Loucy (cell line): ENCODE data around the gene KCTD4.

Experiments used
- H2AFZ ChIP-seq: fragments of 200-600 bp; sonication (generic); 2 replicates; pipeline ENCODE4 v1.6.0; 2016; ENCODE audit warnings: antibody characterized with exemption, mild to moderate bottlenecking, low read length, moderate library complexity
- H3F3A ChIP-seq: fragments of 200-600 bp; 2 replicates; pipeline ENCODE4 v1.6.0; 2016; ENCODE audit warnings: antibody characterized with exemption, low read depth, mild to moderate bottlenecking
- H3K27me3 ChIP-seq: fragments of 200-600 bp; sonication (generic); 2 replicates; pipeline ENCODE4 v1.6.1; 2014; ENCODE audit warnings: low read length, mild to moderate bottlenecking; ENCODE audit not compliant: insufficient read depth, poor library complexity, severe bottlenecking
- H3K36me3 ChIP-seq: fragments of 200-600 bp; sonication (generic); 2 replicates; pipeline ENCODE4 v1.6.1; 2016; ENCODE audit warnings: low read length; ENCODE audit not compliant: insufficient read depth
- H3K4me1 ChIP-seq: fragments of 200-600 bp; sonication (generic); 2 replicates; pipeline ENCODE4 v1.5.1; 2014; ENCODE audit warnings: low read length, mild to moderate bottlenecking; ENCODE audit not compliant: insufficient read depth, poor library complexity, severe bottlenecking
- H3K4me2 ChIP-seq: fragments of 200-600 bp; sonication (generic); 2 replicates; pipeline ENCODE4 v1.6.0; 2014; ENCODE audit warnings: antibody characterized with exemption, low read length, low read depth, mild to moderate bottlenecking; ENCODE audit not compliant: poor library complexity, severe bottlenecking
- H3K4me3 ChIP-seq: fragments of 200-600 bp; sonication (generic); 2 replicates; pipeline ENCODE4 v1.5.1; 2014; ENCODE audit warnings: low read length, mild to moderate bottlenecking, mixed read lengths; ENCODE audit not compliant: poor library complexity, severe bottlenecking
- H3K79me2 ChIP-seq: fragments of 200-600 bp; sonication (generic); 2 replicates; pipeline ENCODE4 v1.6.1; 2014; ENCODE audit warnings: low read length; ENCODE audit not compliant: insufficient read depth
- H3K9ac ChIP-seq: fragments of 200-600 bp; sonication (generic); 2 replicates; pipeline ENCODE4 v1.6.0; 2014; ENCODE audit warnings: mild to moderate bottlenecking, low read depth, low read length, moderate library complexity; ENCODE audit not compliant: poor library complexity, severe bottlenecking
- H3K9me2 ChIP-seq: fragments of 200-600 bp; sonication (generic); replicated peaks from 2 replicates; pipeline ENCODE4 v1.6.1; 2016; ENCODE audit warnings: low read depth, low read length, mixed read lengths
- H3K9me3 ChIP-seq: fragments of 200-600 bp; sonication (generic); 2 replicates; pipeline ENCODE4 v1.6.1; 2014; ENCODE audit warnings: mild to moderate bottlenecking, antibody characterized with exemption, low read length, low read depth; ENCODE audit not compliant: insufficient read depth
- H4K20me1 ChIP-seq: fragments of 200-600 bp; sonication (generic); 2 replicates; pipeline ENCODE4 v1.6.0; 2014; ENCODE audit warnings: antibody characterized with exemption, low read length, mild to moderate bottlenecking; ENCODE audit not compliant: insufficient read depth, poor library complexity, severe bottlenecking
- CTCF ChIP-seq: fragments of 200-600 bp; sonication (generic); conservative IDR thresholded peaks from 2 replicates; pipeline ENCODE4 v1.5.1; 2014; ENCODE audit warnings: mild to moderate bottlenecking, antibody characterized with exemption, low read length
- EZH2phosphoT487 ChIP-seq: fragments of 200-600 bp; IDR thresholded peaks from 2 replicates; pipeline ENCODE4 v1.6.1; 2018; ENCODE audit warnings: antibody characterized with exemption, mild to moderate bottlenecking, moderate library complexity, borderline replicate concordance

KCTD4 gene

GRCh38 chr13:45226024-45226423 is 25.2 kb upstream of the KCTD4 start:
- Histone ChIP-seq H3K27me3 (no peaks in the 10 kb centered on the region), H3K9ac (no peak overlapping the region), H3K4me2 (no peak overlapping the region), H3K79me2 (no peaks in the 10 kb centered on the region), H3K9me2 (no peaks in the 10 kb centered on the region), H3K36me3 (0 out of 2 replicates have a peak, but pooled peaks cover 5% of the 10 kb centered on the region), H4K20me1 (no peaks in the 10 kb centered on the region), H3K4me1 (no peaks in the 10 kb centered on the region), H3K4me3 (no peak overlapping the region), H3K9me3 (no peaks in the 10 kb centered on the region), H2AFZ (no peak overlapping the region), H3F3A (no peaks in the 10 kb centered on the region)
- TF ChIP-seq EZH2phosphoT487: no peak
- no peak for TF ChIP-seq CTCF

GRCh38 chr13:45225370-45225769 is 24.5 kb upstream of the KCTD4 start:
- Histone ChIP-seq H3K9me3 (no peaks in the 10 kb centered on the region), H3K9me2 (no peaks in the 10 kb centered on the region), H3K4me1 (no peaks in the 10 kb centered on the region), H2AFZ (no peak overlapping the region), H4K20me1 (no peaks in the 10 kb centered on the region), H3K9ac (no peak overlapping the region), H3F3A (no peaks in the 10 kb centered on the region), H3K36me3 (0 out of 2 replicates have a peak, but pooled peaks cover 5% of the 10 kb centered on the region), H3K27me3 (no peaks in the 10 kb centered on the region), H3K4me2 (no peak overlapping the region), H3K4me3 (no peak overlapping the region), H3K79me2 (no peaks in the 10 kb centered on the region)
- TF ChIP-seq CTCF: no peak

- Histone ChIP-seq H3K4me1 (no peaks in the 10 kb centered on the region), H3K9me3 (no peaks in the 10 kb centered on the region), H3K4me2 (no peak overlapping the region), H3K9ac (no peak overlapping the region), H3F3A (no peaks in the 10 kb centered on the region), H3K79me2 (no peaks in the 10 kb centered on the region), H4K20me1 (peaks cover 4% of the 10 kb centered on the region), H2AFZ (no peak overlapping the region), H3K36me3 (0 out of 2 replicates have a peak, but pooled peaks cover 5% of the 10 kb centered on the region), H3K9me2 (no peaks in the 10 kb centered on the region), H3K27me3 (no peaks in the 10 kb centered on the region), H3K4me3 (no peak overlapping the region)
- no peak for TF ChIP-seq CTCF
- no peak for TF ChIP-seq EZH2phosphoT487
These were observed 23.3 kb upstream of the KCTD4 start for GRCh38 chr13:45224176-45224575.
